GM12878 (cell line): ENCODE data around the gene RBX1. TPM values are rescaled to one million over a fixed set of nuclear protein-coding genes. Genes with fewer than 3 reads are reported as not detected.

ENCODE experiments used
- BHLHE40 ChIP-seq, 2 experiments: fragments of 450-650 bp in 1 of 2; IDR thresholded peaks; 2 replicates each; pipeline ENCODE4 v1.6.1; 2011 to 2017; ENCODE audit warnings: low read depth in 2 of 2, borderline replicate concordance in 1 of 2, improper control_type of control experiment in 1 of 2, low read length in 1 of 2, mild to moderate bottlenecking in 1 of 2
- CEBPB ChIP-seq, 2 experiments: fragments of 150-350 bp in 1 of 2; IDR thresholded peaks; 2 replicates each; pipeline ENCODE4 v1.6.1; 2012 to 2014; ENCODE audit warnings: low read depth in 2 of 2, low read length in 2 of 2, borderline replicate concordance in 1 of 2, inconsistent platforms in 1 of 2
- CHD1 ChIP-seq: IDR thresholded peaks from 2 replicates; pipeline ENCODE4 v1.6.1; 2012; ENCODE audit warnings: low read depth, low read length, improper control_type of control experiment
- CHD4 ChIP-seq: fragments of 200-600 bp; sonication (generic); IDR thresholded peaks from 2 replicates; pipeline ENCODE4 v1.6.1; 2016; ENCODE audit warnings: mild to moderate bottlenecking
- CREM ChIP-seq: IDR thresholded peaks from 2 replicates; pipeline ENCODE4 v1.6.1; 2014; ENCODE audit warnings: antibody characterized with exemption, low read depth
- EP300 ChIP-seq, 2 experiments: fragments of 150-350 bp in 1 of 2; IDR thresholded peaks; 2 replicates each; pipeline ENCODE4 v1.6.1; 2011 to 2012; ENCODE audit warnings: low read depth in 2 of 2, low read length in 2 of 2, borderline replicate concordance in 1 of 2, improper control_type of control experiment in 1 of 2, inconsistent platforms in 1 of 2; ENCODE audit not compliant: control insufficient read depth in 1 of 2
- GATAD2B ChIP-seq: fragments of 450-650 bp; conservative IDR thresholded peaks from 2 replicates; pipeline ENCODE4 v1.6.1; 2017; ENCODE audit warnings: low read depth, mild to moderate bottlenecking, moderate library complexity
- HDGF ChIP-seq: fragments of 450-650 bp; IDR thresholded peaks from 2 replicates; pipeline ENCODE4 v1.6.1; 2016; ENCODE audit warnings: antibody characterized with exemption
- KAT2A ChIP-seq: conservative IDR thresholded peaks from 2 replicates; pipeline ENCODE4 v1.6.1; 2011; ENCODE audit warnings: low read depth, low read length; ENCODE audit not compliant: control insufficient read depth
- MEF2B ChIP-seq: fragments of 450-650 bp; IDR thresholded peaks from 2 replicates; pipeline ENCODE4 v1.6.1; 2018; ENCODE audit warnings: mild to moderate bottlenecking, moderate library complexity; ENCODE audit not compliant: partially characterized antibody, poor library complexity, severe bottlenecking
- NBN ChIP-seq: fragments of 450-650 bp; IDR thresholded peaks from 2 replicates; pipeline ENCODE4 v1.6.1; 2016
- NR2C1 ChIP-seq: fragments of 450-650 bp; IDR thresholded peaks from 2 replicates; pipeline ENCODE4 v1.6.1; 2017; ENCODE audit warnings: antibody characterized with exemption, mild to moderate bottlenecking, moderate library complexity
- NR2C2 ChIP-seq: IDR thresholded peaks from 2 replicates; pipeline ENCODE4 v1.6.1; 2011; ENCODE audit warnings: borderline replicate concordance, low read depth; ENCODE audit not compliant: control insufficient read depth, insufficient read length
- PML ChIP-seq: IDR thresholded peaks from 2 replicates; pipeline ENCODE4 v1.6.1; 2012; ENCODE audit warnings: low read length, inconsistent platforms
- POLR2AphosphoS2 ChIP-seq: IDR thresholded peaks from 2 replicates; pipeline ENCODE4 v1.6.1; 2011; ENCODE audit warnings: low read depth, mild to moderate bottlenecking, low read length, improper control_type of control experiment, moderate library complexity
- POU2F2 ChIP-seq: IDR thresholded peaks from 3 replicates; pipeline ENCODE4 v1.6.1; 2011; ENCODE audit warnings: low read depth, mild to moderate bottlenecking, low read length, borderline replicate concordance
- RB1 ChIP-seq: fragments of 450-650 bp; formaldehyde crosslinking; IDR thresholded peaks from 2 replicates; pipeline ENCODE4 v1.6.1; 2017; ENCODE audit warnings: mild to moderate bottlenecking, borderline replicate concordance
- SMAD1 ChIP-seq: fragments of 450-650 bp; IDR thresholded peaks from 2 replicates; pipeline ENCODE4 v1.6.1; 2018; ENCODE audit warnings: mild to moderate bottlenecking, low read depth; ENCODE audit not compliant: partially characterized antibody
- STAT1 ChIP-seq: fragments of 450-650 bp; conservative IDR thresholded peaks from 2 replicates; pipeline ENCODE4 v1.6.1; 2014; ENCODE audit warnings: antibody characterized with exemption, mild to moderate bottlenecking
- TCF3 ChIP-seq: IDR thresholded peaks from 2 replicates; pipeline ENCODE4 v1.6.1; 2012; ENCODE audit warnings: low read depth, mild to moderate bottlenecking, low read length, borderline replicate concordance; ENCODE audit not compliant: insufficient read depth
- ZBTB40 ChIP-seq: fragments of 450-650 bp; IDR thresholded peaks from 2 replicates; pipeline ENCODE4 v1.6.1; 2016; ENCODE audit warnings: mild to moderate bottlenecking, moderate library complexity, borderline replicate concordance
- ZNF384 ChIP-seq: IDR thresholded peaks from 2 replicates; pipeline ENCODE4 v1.6.1; 2012; ENCODE audit warnings: low read depth, mild to moderate bottlenecking, low read length, improper control_type of control experiment, borderline replicate concordance
- polyA plus RNA-seq, 11 experiments: library from polyadenylated mRNA; depleted of rRNA in 4 of 11; unstranded in 6 of 11; stranded (reverse) in 5 of 11; fragments of >200 nt; fragmentation: Nextera tagmentation in 4 of 11; fragmentation: Illumina TruSeq in 1 of 11; extraction: Ambion mirVana in 4 of 11; extraction: Trizol in 1 of 11; gene quantifications; 1 replicate in 1 of 11; 2 replicates in 10 of 11; pipeline versions ENCODE4 v1.2.1 to v1.2.3, GENCODE V29; 2011 to 2016; ENCODE audit warnings: inconsistent platforms in 2 of 11, missing spikeins in 2 of 11, low read depth in 1 of 11
- total RNA-seq, 4 experiments: library from RNA; depleted of rRNA in 3 of 4; stranded (reverse); fragments of >200 nt in 3 of 4; fragmentation: Illumina TruSeq in 1 of 4; extraction: Trizol in 1 of 4; gene quantifications; 2 replicates each; pipeline versions ENCODE4 v1.2.1 to v1.2.3, GENCODE V29; 2013 to 2021
- TF ChIP-seq, protein P1 (sequence below): IDR thresholded peaks from 2 replicates; pipeline ENCODE4 v1.6.1; 2011; ENCODE audit warnings: mild to moderate bottlenecking, low read depth, low read length, moderate library complexity; ENCODE audit not compliant: insufficient replicate concordance
- TF ChIP-seq, protein P2 (sequence below): fragments of 450-650 bp; IDR thresholded peaks from 2 replicates; pipeline ENCODE4 v1.6.1; 2016; ENCODE audit warnings: mild to moderate bottlenecking

Gene RBX1
- total and polyA plus RNA-seq, 10 of the 15 experiments (the other 5 are each of a cell fraction or from before 2014, with no cell fraction given): 71.2 to 468 (median 184) TPM

- 0 out of 4 replicates have a peak, but pooled peaks of 1 of the 2 experiments have one; percentile 16 for TF ChIP-seq EP300 (IDR thresholded peaks at IDR 0.05; ENCODE audit: borderline replicate concordance in 1 of 2, control insufficient read depth in 1 of 2, low read depth in 2 of 2, low read length in 2 of 2)
- no peak for TF ChIP-seq ZNF384
- TF ChIP-seq NR2C2: no peak
- TF ChIP-seq CHD1: no peak
- TF ChIP-seq POU2F2: no peak
- TF ChIP-seq CHD4: no peak
- TF ChIP-seq NBN: 0 out of 2 replicates have a peak, but pooled peaks have one; percentile 66
- TF ChIP-seq, protein P1, sequence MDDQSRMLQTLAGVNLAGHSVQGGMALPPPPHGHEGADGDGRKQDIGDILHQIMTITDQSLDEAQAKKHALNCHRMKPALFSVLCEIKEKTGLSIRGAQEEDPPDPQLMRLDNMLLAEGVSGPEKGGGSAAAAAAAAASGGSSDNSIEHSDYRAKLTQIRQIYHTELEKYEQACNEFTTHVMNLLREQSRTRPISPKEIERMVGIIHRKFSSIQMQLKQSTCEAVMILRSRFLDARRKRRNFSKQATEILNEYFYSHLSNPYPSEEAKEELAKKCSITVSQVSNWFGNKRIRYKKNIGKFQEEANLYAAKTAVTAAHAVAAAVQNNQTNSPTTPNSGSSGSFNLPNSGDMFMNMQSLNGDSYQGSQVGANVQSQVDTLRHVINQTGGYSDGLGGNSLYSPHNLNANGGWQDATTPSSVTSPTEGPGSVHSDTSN: no peak
- no peak for TF ChIP-seq POLR2AphosphoS2
- TF ChIP-seq MEF2B: peak; percentile 80
- no peak for TF ChIP-seq KAT2A
- TF ChIP-seq GATAD2B: peak; percentile 85; the same call in 1 of the 2 replicates
- TF ChIP-seq CEBPB (IDR thresholded peaks at IDR 0.05; ENCODE audit: borderline replicate concordance in 1 of 2, low read depth in 2 of 2, low read length in 2 of 2): no peak
- TF ChIP-seq NR2C1: no peak
- no peak for TF ChIP-seq CREM
- no peak for TF ChIP-seq PML
- no peak for TF ChIP-seq STAT1
- TF ChIP-seq ZBTB40: no peak
- peak; percentile 100 for TF ChIP-seq BHLHE40 (IDR thresholded peaks at IDR 0.05; ENCODE audit: borderline replicate concordance in 1 of 2, low read depth in 2 of 2, low read length in 1 of 2)
- no peak for TF ChIP-seq TCF3
- TF ChIP-seq RB1: no peak
- no peak for TF ChIP-seq SMAD1
- TF ChIP-seq, protein P2, sequence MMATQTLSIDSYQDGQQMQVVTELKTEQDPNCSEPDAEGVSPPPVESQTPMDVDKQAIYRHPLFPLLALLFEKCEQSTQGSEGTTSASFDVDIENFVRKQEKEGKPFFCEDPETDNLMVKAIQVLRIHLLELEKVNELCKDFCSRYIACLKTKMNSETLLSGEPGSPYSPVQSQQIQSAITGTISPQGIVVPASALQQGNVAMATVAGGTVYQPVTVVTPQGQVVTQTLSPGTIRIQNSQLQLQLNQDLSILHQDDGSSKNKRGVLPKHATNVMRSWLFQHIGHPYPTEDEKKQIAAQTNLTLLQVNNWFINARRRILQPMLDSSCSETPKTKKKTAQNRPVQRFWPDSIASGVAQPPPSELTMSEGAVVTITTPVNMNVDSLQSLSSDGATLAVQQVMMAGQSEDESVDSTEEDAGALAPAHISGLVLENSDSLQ: no peak
- no peak for TF ChIP-seq HDGF
These were observed 71.5 kb downstream of the RBX1 start (continued) for GRCh38 chr22:41022470-41023298.
